Measurements from ENCODE around the gene LRMDA. TPM values are rescaled to one million over a fixed set of nuclear protein-coding genes. Genes with fewer than 3 reads are reported as not detected.

LRMDA gene
- total RNA-seq, 1 donor from 2014 or later = 4.5 TPM

GRCh38 chr10:75527542-75527941 lies 96.1 kb downstream of the LRMDA start:
- DNase-seq (ENCODE audit: low spot score in 2 of 2) (no peak), FAIRE-seq (no peak)

DNA sequence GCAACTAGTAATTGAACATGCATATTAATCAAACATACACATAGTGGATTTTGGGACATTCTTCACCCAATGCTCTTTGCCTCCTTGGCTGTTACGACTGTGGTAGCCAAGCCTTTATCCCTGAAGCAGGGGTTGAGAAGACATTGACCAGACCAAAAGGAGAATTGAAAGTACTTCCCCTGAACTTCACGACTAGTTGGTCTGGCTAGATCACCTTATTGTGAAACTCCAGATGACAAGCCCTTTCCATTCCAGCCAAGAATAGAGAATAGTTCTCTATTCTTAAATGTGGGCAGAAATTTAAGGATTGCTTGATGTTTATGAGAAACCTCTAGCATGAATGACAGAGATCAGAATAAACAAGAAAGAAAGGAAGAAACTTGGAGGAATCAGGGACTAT lies 97.0 kb downstream of the LRMDA start:
- FAIRE-seq (no peak), DNase-seq (ENCODE audit: low spot score in 2 of 2) (peak in 1 of 2 donors; percentile 10)

GRCh38 chr10:75530299-75530698 lies 98.9 kb downstream of the LRMDA start:
- no peak for FAIRE-seq

GRCh38 chr10:75531571-75532031 lies 100.2 kb downstream of the LRMDA start:
- no peak for FAIRE-seq
- no peak for DNase-seq (ENCODE audit: low spot score in 2 of 2)

More at GRCh38 chr10:75530299-75530698, 98.9 kb downstream of the LRMDA start:
- no peak for DNase-seq (ENCODE audit: low spot score in 2 of 2)

DNA sequence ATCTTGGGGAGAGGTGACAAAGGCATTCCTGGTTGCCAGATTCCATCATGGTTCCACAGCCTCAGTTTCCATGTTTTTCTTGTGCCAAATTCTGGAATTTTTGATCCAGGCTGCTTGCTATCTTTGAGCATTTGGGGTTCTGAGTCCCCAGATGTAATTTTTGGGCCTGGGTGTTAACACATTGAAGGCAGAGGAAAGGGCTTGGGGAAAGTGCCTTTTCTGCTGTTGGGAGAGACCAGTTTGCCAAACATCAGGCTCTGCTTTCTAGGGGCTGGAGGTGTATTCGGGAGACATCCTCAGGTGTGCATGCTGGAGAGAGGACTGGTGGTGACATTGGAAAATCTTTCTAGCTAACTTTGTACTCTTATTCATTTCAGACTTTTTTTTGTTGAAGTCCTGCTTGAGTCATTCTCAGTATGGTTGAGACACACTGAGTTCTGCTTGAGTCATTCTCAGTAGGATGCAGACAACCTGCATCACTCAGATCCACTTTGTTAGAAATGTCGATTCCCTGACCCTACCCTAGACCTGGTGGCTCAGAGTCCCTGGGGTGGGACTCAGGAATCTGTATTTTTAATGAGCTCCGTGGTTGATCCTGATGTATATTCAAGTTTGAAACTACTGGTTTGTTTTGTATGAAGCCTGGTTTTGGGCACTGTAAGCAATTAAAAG lies 101.0 kb downstream of the LRMDA start:
- FAIRE-seq = no peak

GRCh38 chr10:75538144-75538543 lies 106.7 kb downstream of the LRMDA start:
- no peak for FAIRE-seq
- DNase-seq (ENCODE audit: low spot score in 2 of 2) = no peak

More for the DNA sequence above, 101.0 kb downstream of the LRMDA start:
- no peak for DNase-seq (ENCODE audit: low spot score in 2 of 2)

- FAIRE-seq (no peak), DNase-seq (ENCODE audit: low spot score in 2 of 2) (no peak)
Measured at GRCh38 chr10:75538765-75539164, 107.3 kb downstream of the LRMDA start.

DNA sequence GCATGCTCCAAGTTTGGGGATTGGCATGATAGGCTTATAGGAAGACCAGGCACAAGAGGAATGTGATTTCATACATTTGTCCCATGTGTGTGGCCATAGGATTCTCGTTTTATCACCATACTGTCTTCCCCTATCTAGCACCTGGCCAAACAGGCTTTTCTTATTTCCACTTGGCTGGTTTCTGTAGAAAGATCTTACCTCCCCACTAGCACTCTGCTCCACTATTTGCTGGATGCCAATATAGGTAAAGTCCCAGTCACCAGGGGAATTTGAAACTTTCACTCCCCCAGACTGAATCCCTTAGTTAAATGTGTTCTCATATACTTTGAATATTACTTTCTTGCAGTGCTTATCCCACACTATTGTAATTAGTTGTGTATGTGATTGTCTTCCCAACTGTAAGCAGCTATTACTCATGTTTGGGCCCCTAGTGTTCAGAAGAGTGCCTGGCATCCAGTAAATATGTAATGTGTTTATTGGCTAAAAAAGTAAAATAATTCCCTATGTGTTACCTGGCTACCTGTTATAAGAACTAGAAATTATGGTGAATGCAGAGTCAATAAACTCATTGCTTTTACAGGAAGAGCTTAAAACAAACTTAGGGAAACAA lies 109.0 kb downstream of the LRMDA start:
- DNase-seq (ENCODE audit: low spot score in 2 of 2) = no peak
- no peak for FAIRE-seq

DNA sequence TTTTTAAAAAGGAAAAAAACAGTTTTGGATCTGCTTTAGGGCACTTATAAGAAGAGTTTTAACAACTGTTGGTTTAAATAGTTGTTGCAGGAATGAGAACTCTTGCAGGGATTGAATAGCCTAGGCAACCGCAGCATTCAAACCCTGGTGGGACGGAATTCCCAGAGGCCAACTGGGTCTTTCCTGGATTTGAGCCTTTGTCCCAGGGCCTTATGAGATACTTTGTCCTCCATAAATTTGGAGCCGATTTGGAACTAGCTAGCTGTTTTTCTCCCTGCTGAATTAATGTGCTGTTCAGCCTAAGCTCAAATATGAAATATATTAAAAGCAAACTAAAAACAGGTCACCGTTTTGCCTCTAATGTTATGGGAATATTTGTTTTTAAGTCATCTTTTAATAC lies 109.6 kb downstream of the LRMDA start:
- FAIRE-seq = no peak

DNA sequence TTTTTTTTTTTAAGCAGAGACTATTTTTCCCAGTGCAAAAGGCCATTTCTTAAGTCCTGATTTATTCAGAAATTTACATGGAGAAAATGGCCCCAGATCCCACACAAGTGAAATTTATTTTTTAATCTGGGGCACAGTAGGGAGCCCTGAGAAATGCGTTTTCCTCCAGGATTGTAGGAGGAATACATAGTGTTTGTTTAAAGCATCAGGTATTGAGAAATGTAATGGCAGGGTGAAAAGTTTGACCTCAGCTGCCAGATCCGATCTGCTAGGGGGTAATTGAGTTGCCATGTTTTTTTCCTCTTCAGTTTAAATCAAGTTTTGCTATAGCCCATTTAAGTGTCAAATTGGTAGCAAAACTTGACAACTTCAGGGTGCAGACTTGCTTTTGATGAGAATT lies 110.0 kb downstream of the LRMDA start:
- FAIRE-seq (no peak), DNase-seq (ENCODE audit: low spot score in 2 of 2) (no peak)

More for the DNA sequence above, 109.6 kb downstream of the LRMDA start:
- no peak for DNase-seq (ENCODE audit: low spot score in 2 of 2)

- FAIRE-seq (no peak), DNase-seq (ENCODE audit: low spot score in 2 of 2) (no peak)
Measured at GRCh38 chr10:75542084-75542483, 110.7 kb downstream of the LRMDA start.

- no peak for FAIRE-seq
Measured at GRCh38 chr10:75542906-75543305, 111.5 kb downstream of the LRMDA start.

GRCh38 chr10:75544386-75544785 lies 113.0 kb downstream of the LRMDA start:
- DNase-seq (ENCODE audit: low spot score in 2 of 2) (no peak), FAIRE-seq (no peak)

More at GRCh38 chr10:75542906-75543305, 111.5 kb downstream of the LRMDA start:
- DNase-seq (ENCODE audit: low spot score in 2 of 2) = no peak

GRCh38 chr10:75544993-75545706 lies 113.7 kb downstream of the LRMDA start:
- no peak for FAIRE-seq
- DNase-seq (ENCODE audit: low spot score in 2 of 2) = no peak

- FAIRE-seq = no peak
- DNase-seq (ENCODE audit: low spot score in 2 of 2) = no peak
Measured at GRCh38 chr10:75546004-75546403, 114.6 kb downstream of the LRMDA start.

GRCh38 chr10:75547391-75548298 lies 116.2 kb downstream of the LRMDA start:
- DNase-seq (ENCODE audit: low spot score in 2 of 2) (no peak), FAIRE-seq (no peak)

DNA sequence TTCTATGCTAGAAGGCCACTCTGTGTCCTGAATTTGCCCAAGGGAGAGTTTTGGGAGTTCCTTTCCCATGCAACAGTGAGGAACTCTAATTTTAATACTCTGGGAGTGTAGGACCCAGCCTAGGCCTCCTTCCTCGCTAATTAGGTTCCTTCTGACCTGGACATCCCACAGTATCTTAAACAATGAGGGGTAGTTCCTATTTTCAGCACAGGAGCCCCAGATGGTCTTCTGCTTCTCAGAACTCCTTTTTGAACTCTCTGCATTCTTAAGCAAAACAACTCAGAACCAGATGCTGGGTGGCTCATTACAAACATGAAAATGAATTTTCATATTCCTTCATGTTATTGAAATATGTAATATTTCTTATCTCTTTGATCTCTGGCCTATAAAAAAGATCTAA lies 116.9 kb downstream of the LRMDA start:
- FAIRE-seq = no peak
- no peak for DNase-seq (ENCODE audit: low spot score in 2 of 2)

DNA sequence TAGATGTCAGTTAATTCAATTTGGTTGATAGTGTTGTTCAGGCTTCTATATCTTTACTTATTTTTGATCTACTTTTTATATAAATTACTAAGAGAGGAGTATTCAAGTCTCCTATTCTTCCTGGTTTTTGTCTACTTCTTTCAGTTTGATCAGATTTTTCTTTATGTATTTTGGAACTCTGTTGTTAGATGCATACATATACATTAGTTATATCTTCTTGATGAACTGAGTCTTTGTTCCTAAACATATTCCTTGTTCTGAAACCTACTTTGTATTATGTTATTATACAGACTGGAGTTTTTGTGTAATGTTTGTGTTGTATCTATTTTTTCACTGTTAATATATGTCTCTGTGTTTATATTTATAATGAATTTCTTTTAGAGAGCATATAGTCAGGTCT lies 118.8 kb downstream of the LRMDA start:
- DNase-seq (ENCODE audit: low spot score in 2 of 2) = no peak
- no peak for FAIRE-seq

GRCh38 chr10:75552171-75552570 lies 120.7 kb downstream of the LRMDA start:
- FAIRE-seq (no peak), DNase-seq (ENCODE audit: low spot score in 2 of 2) (no peak)

- DNase-seq (ENCODE audit: low spot score in 2 of 2) (no peak), FAIRE-seq (no peak)
Measured at GRCh38 chr10:75553550-75553949, 122.1 kb downstream of the LRMDA start.
